CD4-positive, CD25-positive, alpha-beta regulatory T cell (primary cell): Measurements from ENCODE around the gene RPS15. TPM values are rescaled to one million over a fixed set of nuclear protein-coding genes. Genes with fewer than 3 reads are reported as not detected.

Experiments used
- ATAC-seq, 2 donors: fragments of 150-1000 bp; cut with Tn5 transposase; one replicate each; pipeline ENCODE4 v1.10.0; 2021; ENCODE audit warnings: low read depth in 2 of 2, moderate number of reproducible peaks in 2 of 2, moderate library complexity in 1 of 2
- DNase-seq, 3 donors: peaks; one replicate each; pipeline versions ENCODE4 v3.0.0 to v3.0.0-alpha.2; 2012 to 2022; ENCODE audit warnings: mixed read lengths in 1 of 3
- H3K27ac ChIP-seq: one replicate; pipeline ENCODE4 v1.7.0; 2013; ENCODE audit warnings: mild to moderate bottlenecking, low read length; ENCODE audit not compliant: insufficient read depth, poor library complexity, severe bottlenecking
- H3K27me3 ChIP-seq: one replicate; pipeline ENCODE4 v1.7.0; 2013; ENCODE audit warnings: low read length; ENCODE audit not compliant: control insufficient read depth, insufficient read depth
- H3K36me3 ChIP-seq: one replicate; pipeline ENCODE4 v1.7.0; 2013; ENCODE audit warnings: mild to moderate bottlenecking, low read length, moderate library complexity; ENCODE audit not compliant: control insufficient read depth, insufficient read depth
- H3K4me1 ChIP-seq: 2 replicates; pipeline ENCODE4 v1.7.0; 2013; ENCODE audit warnings: mild to moderate bottlenecking, low read length; ENCODE audit not compliant: insufficient read depth, control insufficient read depth, poor library complexity, severe bottlenecking
- H3K4me3 ChIP-seq: one replicate; pipeline ENCODE4 v1.7.0; 2013; ENCODE audit warnings: low read depth, mild to moderate bottlenecking, low read length, moderate library complexity
- H3K9me3 ChIP-seq, 2 experiments: 1 replicate in 1 of 2; 2 replicates in 1 of 2; pipeline ENCODE4 v1.7.0; 2013; ENCODE audit warnings: low read length in 2 of 2, mild to moderate bottlenecking in 1 of 2, moderate library complexity in 1 of 2; ENCODE audit not compliant: control insufficient read depth in 2 of 2
- H3K27ac Mint-ChIP-seq, 3 donors: one replicate each; pipeline ENCODE4 v1.8.0; 2020 to 2022; ENCODE audit warnings: mild to moderate bottlenecking in 3 of 3, mixed read lengths in 3 of 3, moderate library complexity in 2 of 3
- H3K27me3 Mint-ChIP-seq: one replicate; pipeline ENCODE4 v1.8.0; 2022; ENCODE audit warnings: mild to moderate bottlenecking, mixed read lengths
- H3K36me3 Mint-ChIP-seq: one replicate; pipeline ENCODE4 v1.8.0; 2020; ENCODE audit warnings: mixed read lengths
- H3K4me1 Mint-ChIP-seq, 4 donors: one replicate each; pipeline ENCODE4 v1.8.0; 2020 to 2022; ENCODE audit warnings: mixed read lengths in 4 of 4, mild to moderate bottlenecking in 1 of 4
- H3K4me3 Mint-ChIP-seq, 4 donors: one replicate each; pipeline ENCODE4 v1.8.0; 2020 to 2022; ENCODE audit warnings: mild to moderate bottlenecking in 4 of 4, mixed read lengths in 4 of 4, moderate library complexity in 3 of 4
- H3K9me3 Mint-ChIP-seq, 7 donors: one replicate each; pipeline ENCODE4 v1.8.0; 2020 to 2022; ENCODE audit warnings: mixed read lengths in 7 of 7, mild to moderate bottlenecking in 3 of 7, moderate library complexity in 2 of 7
- polyA plus RNA-seq, 4 donors: library from polyadenylated mRNA; unstranded; fragments of 300-500 nt; fragmentation: Illumina TruSeq; gene quantifications; one replicate each; pipeline ENCODE4 v1.2.3, GENCODE V29; 2021
- total RNA-seq: library from RNA; stranded (reverse); gene quantifications from one replicate; pipeline ENCODE4 v1.2.3, GENCODE V29; 2022

The RPS15 gene
- total and polyA plus RNA-seq, 5 donors from 2014 or later: 1,352 to 3,453 (median 2,915) TPM

DNA sequence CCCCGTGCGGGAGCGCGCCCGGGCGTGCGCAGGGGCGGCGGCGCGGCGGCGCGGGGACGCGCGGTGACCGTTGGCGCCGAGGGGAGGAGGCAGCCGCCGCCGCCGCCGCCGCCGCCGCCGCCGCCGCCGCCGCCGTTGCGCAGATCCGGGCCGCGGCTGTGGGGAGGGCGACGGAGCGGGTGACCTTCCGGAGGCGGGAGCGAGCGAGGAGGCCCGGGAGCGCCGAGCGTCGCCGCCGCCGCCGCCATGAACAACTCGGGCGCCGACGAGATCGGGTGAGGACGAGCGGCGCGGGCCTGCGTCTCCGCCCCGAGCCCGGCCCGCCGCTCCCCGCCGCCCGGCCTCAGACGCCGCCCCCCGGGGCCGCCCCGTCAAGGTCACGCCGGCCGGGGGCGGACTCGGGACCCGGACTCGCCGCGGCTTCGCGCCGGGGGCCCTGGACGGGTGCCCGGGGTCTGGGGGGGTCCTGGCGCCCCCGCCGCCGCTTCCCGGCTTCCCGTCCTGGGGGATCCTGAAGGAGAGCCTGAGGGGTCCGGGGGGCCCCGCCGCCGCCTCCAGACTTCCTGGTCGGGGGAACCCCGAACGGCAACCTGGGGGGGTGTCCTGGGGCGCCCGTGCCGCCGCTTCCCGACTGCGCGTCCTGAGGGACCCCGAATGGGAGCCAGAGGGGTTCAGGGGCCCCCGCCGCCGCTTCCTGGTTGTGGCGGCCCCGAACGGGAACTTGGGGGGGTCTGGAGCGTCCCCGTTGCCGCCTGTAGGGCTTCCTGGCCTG is 30.5 kb upstream of the RPS15 start, which contains the start of gene DAZAP1:
TSS of gene DAZAP1 (plus strand) at position 59 of the 772 bp plus-strand sequence. CDS start at position 247, 188 bp downstream.
- DNase-seq: peak; percentile 19 to 41 (median 27)
- H3K4me3 ChIP-seq: peak within 1 kb of the TSS; percentile 68
- Mint-ChIP-seq H3K4me3 (peak within 1 kb of the TSS; percentile 85 to 96 (median 96)), H3K27ac (peak within 1 kb of the TSS; percentile 60 to 93 (median 86)), H3K27me3 (peaks cover 3% of the 10 kb centered on the region), H3K9me3 (peaks cover 0 to 1% (median 0%) of the 10 kb centered on the region in 7 donors), H3K36me3 (peaks cover 8% of the 10 kb centered on the region), H3K4me1 (peaks cover 0 to 47% (median 29%) of the 10 kb centered on the region in 4 donors)
- peaks cover 48% of the 10 kb centered on the region for H3K4me1 ChIP-seq
- no peaks in the 10 kb centered on the region for H3K9me3 ChIP-seq
- H3K27ac ChIP-seq: peak within 1 kb of the TSS; percentile 89
- no peaks in the 10 kb centered on the region for H3K27me3 ChIP-seq
- ATAC-seq: peak in 1 of 2 donors; percentile 6
- peaks cover 7% of the 10 kb centered on the region for H3K36me3 ChIP-seq

DNA sequence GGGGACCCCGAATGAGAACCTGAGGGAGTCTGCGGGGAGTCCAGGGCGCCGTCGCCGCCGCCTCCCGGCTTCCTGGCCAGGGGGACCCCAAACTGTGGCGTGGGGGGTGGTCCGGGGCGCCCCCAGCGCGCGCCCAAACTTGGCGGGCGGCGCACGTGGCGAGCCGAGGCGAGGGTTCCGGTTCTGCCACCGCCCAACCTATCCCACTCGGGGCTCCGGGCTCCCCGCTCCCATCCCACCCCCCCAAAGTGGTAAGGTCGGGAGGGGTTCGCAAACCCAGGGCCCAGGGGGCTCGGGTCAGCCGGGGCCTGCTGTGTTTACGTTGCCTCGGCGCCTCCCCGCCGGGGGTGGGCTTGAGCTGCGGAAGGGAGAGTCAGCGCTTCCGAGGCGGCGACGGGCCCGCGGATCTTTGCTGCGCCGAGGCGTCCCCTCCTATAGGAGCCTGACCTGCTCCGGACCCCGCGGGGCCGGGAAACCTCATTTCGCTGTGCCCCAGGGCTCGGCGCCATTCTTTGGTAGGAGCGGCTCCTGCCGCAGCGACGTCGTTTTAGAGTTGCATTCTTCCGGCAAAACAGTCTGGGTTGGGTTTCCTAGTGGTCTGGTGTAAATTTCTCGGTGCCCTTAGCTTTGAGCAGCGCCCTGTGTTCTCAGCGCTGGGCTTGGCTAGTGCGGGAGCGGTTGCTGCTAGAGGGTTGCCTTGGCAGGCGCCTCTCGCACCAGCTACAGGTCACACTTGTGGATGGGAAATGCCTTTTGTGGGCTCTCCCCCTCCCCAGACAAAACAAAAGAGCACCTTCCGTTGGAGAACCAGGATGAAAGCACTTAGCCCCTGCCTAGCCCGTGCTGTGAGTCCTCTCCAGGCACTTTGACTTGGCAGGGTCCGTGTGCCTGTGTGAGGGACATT is 29.6 kb upstream of the RPS15 start:
- no peaks in the 10 kb centered on the region for H3K9me3 Mint-ChIP-seq
- peak overlapping the region; percentile 95 to 99 (median 96) for H3K4me3 Mint-ChIP-seq
- peak overlapping the region; percentile 92 to 96 (median 93) for H3K27ac Mint-ChIP-seq
- no peaks in the 10 kb centered on the region for H3K27me3 ChIP-seq
- H3K36me3 Mint-ChIP-seq: peaks cover 8% of the 10 kb centered on the region
- H3K27ac ChIP-seq: peak overlapping the region; percentile 89
- DNase-seq (peak; percentile 35 to 82 (median 65)), ATAC-seq (peak; percentile 7 to 12)
- H3K9me3 ChIP-seq: no peaks in the 10 kb centered on the region
- H3K36me3 ChIP-seq: peaks cover 13% of the 10 kb centered on the region
- H3K4me3 ChIP-seq: peak overlapping the region; percentile 69
- peaks cover 0 to 54% (median 33%) of the 10 kb centered on the region in 4 donors for H3K4me1 Mint-ChIP-seq
- peaks cover 56% of the 10 kb centered on the region for H3K4me1 ChIP-seq
- H3K27me3 Mint-ChIP-seq: no peaks in the 10 kb centered on the region

DNA sequence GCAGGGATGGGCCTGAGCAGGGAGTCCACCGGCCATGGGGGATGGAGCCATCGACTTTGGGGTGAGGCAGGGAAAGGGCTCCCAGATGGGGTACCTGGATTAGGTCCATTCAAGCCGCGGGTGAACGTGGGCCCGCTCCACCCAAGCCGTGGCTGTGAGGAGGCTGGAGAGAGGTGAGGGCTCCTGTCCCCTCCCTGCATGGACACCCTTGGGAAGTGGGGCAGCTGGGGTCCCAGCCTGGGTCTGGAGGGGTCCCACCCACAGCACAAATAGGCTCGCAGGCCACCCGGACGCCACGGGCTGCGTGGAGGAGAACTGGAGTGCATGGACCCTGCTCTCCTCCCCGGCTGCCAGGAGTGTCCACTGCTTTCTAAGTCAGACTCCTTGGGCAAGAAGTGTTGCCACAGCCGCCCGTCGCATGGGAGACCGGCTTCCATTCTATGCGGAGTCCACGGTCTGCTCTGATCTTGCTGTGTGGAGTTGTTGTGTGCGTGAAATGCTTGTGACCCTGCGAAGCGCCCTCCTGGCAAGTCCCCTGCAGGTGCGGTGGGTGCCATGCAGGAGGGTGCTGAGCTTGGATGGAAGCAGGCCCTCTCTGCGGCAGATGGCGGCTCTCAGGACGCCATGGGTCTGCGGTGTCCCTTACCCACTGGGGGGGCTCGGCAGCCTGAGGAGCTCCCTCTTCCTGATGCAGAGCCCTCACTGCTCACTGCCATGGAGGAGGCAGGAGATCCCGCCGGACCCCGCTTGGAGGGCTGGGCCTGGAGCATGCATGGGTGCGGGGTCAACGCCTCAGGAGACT is 28.8 kb upstream of the RPS15 start:
- H3K4me1 ChIP-seq: peaks cover 61% of the 10 kb centered on the region
- Mint-ChIP-seq H3K4me1 (peaks cover 0 to 62% (median 37%) of the 10 kb centered on the region in 4 donors), H3K9me3 (no peaks in the 10 kb centered on the region), H3K27ac (peak overlapping the region; percentile 92 to 96 (median 93)), H3K27me3 (no peaks in the 10 kb centered on the region), H3K36me3 (peaks cover 8% of the 10 kb centered on the region), H3K4me3 (peak overlapping the region; percentile 95 to 99 (median 96))
- H3K9me3 ChIP-seq: no peaks in the 10 kb centered on the region
- H3K4me3 ChIP-seq: peak overlapping the region; percentile 69
- H3K27ac ChIP-seq: peak overlapping the region; percentile 89
- H3K27me3 ChIP-seq: no peaks in the 10 kb centered on the region
- DNase-seq: no peak
- no peak for ATAC-seq
- peaks cover 13% of the 10 kb centered on the region for H3K36me3 ChIP-seq

DNA sequence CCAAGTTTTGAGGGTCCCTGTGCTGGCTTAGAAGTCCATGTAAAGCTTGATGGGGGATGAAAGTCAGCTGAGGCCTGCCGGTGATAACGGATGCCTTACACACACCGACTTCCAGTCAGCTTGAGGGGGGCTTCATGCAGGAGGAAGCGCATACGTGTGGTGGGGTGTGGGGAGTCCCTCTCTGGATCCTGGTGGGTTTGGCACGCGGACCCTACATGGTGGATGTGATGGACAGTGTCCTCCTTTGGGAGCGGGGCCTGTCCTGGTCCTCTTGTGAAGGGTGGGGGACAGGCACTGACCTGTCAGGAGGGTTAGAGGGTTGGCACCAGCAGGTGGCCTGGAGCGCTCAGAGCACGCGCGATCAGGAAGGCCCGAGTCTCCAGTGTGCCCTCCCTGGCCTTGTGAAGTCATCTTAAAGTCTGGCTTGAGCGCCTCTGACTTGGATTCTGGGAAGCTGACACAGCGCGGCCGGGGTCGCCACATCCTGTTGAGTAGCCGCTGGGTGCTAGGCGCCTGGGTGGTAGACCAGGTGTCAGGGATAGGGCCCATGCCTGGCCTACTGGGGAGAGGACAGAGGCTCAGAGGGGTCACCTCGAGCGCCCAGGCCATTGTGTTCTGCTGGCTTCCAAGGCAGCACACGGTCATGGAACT is 27.9 kb upstream of the RPS15 start:
- peaks cover 13% of the 10 kb centered on the region for H3K36me3 ChIP-seq
- H3K27me3 Mint-ChIP-seq: no peaks in the 10 kb centered on the region
- peaks cover 69% of the 10 kb centered on the region for H3K4me1 ChIP-seq
- peak overlapping the region; percentile 75 to 97 (median 93) for H3K27ac Mint-ChIP-seq
- peaks cover 0 to 69% (median 42%) of the 10 kb centered on the region in 4 donors for H3K4me1 Mint-ChIP-seq
- ATAC-seq (no peak), DNase-seq (no peak)
- peak overlapping the region; percentile 95 to 99 (median 96) for H3K4me3 Mint-ChIP-seq
- no peaks in the 10 kb centered on the region for H3K9me3 Mint-ChIP-seq
- peaks cover 12% of the 10 kb centered on the region for H3K36me3 Mint-ChIP-seq
- H3K9me3 ChIP-seq: no peaks in the 10 kb centered on the region
- no peak overlapping the region for H3K27ac ChIP-seq
- no peaks in the 10 kb centered on the region for H3K27me3 ChIP-seq
- peak overlapping the region; percentile 32 for H3K4me3 ChIP-seq

DNA sequence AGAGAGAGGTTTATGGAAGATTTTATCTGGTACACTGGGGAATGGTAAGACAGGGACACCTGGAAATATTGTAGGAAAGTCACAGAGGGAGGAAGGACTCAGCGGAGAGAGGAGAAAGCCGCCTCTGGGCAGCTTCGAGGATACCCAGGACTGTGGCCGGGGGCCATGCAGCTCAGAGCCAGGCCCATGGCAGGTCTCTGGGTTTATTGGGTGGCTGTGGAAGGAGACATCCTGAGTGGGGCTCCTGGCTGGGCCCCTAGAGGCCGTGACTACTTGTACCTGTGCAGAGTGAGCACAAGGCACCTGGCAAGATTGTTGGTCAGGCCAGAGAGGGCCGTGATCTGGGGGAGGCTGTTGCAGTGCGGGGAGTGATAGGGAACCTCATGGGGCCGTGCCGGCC is 27.4 kb upstream of the RPS15 start:
- Mint-ChIP-seq H3K36me3 (peaks cover 12% of the 10 kb centered on the region), H3K4me1 (peaks cover 0 to 75% (median 45%) of the 10 kb centered on the region in 4 donors), H3K27me3 (no peaks in the 10 kb centered on the region), H3K27ac (peak overlapping the region; percentile 75 to 97 (median 93)), H3K4me3 (peak overlapping the region; percentile 88 to 96 (median 96)), H3K9me3 (no peaks in the 10 kb centered on the region)
- H3K4me3 ChIP-seq: peak overlapping the region; percentile 32
- H3K27me3 ChIP-seq: no peaks in the 10 kb centered on the region
- ATAC-seq: no peak
- H3K36me3 ChIP-seq: peaks cover 13% of the 10 kb centered on the region
- H3K27ac ChIP-seq: no peak overlapping the region
- no peaks in the 10 kb centered on the region for H3K9me3 ChIP-seq
- no peak for DNase-seq
- H3K4me1 ChIP-seq: peaks cover 74% of the 10 kb centered on the region

DNA sequence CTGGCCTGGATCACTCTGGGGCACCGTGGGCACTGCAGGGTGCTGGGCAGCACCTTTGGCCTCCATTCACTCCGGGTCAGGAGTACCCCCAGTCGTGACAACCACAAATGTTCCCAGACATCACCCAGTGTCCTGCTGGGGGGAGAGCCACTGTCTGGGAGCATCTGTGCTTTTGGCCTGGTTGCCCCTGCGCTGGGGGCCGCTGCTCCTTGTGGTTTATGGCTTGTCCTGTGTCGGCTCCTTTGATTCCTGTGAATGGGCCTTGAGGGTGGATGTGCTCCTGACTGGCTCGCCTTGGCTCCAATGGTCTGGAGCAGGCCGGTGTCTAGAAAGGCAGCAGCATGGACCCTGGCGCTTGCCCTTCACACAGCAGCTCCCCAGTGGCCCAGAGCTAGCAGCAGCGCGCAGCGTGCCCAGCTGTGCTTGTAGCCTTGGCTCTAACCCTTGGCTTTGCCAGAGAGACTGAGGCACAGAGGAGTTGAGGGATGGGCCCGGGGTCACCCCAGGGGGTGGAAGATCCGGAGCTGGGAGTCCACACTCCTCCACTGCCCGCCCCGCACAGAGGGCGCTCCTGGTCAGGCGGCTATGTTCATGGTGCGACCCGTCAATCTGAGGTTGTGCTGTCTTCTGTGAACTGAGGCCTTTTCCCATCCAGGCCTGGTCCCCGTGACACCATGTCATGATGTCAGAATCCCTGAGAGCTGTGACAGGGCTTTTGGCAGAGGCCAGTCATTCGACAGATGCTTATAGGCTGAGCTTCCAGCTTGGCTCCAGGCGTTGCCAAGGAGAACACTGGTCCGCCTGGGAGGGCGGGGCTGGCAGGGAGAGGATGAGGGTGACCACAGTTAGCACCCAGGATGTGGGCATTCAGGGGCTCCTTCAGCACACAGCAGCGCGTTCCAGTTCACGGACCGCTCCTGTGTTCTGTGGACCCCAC is 26.7 kb upstream of the RPS15 start:
- H3K4me3 Mint-ChIP-seq: peak overlapping the region; percentile 50 to 96 (median 92)
- no peak overlapping the region for H3K4me3 ChIP-seq
- peaks cover 18% of the 10 kb centered on the region for H3K36me3 ChIP-seq
- H3K36me3 Mint-ChIP-seq: peaks cover 12% of the 10 kb centered on the region
- no peaks in the 10 kb centered on the region for H3K9me3 ChIP-seq
- peaks cover 0 to 79% (median 44%) of the 10 kb centered on the region in 4 donors for H3K4me1 Mint-ChIP-seq
- no peaks in the 10 kb centered on the region for H3K27me3 Mint-ChIP-seq
- H3K27ac ChIP-seq: no peak overlapping the region
- H3K9me3 Mint-ChIP-seq: no peaks in the 10 kb centered on the region
- H3K27ac Mint-ChIP-seq: peak overlapping the region in 2 of 3 donors; percentile 14 to 93
- H3K4me1 ChIP-seq: peaks cover 78% of the 10 kb centered on the region
- DNase-seq (peak in 1 of 3 donors; percentile 39), ATAC-seq (no peak)
- no peaks in the 10 kb centered on the region for H3K27me3 ChIP-seq
